ENCODE data around the gene KL.

The KL gene

DNA sequence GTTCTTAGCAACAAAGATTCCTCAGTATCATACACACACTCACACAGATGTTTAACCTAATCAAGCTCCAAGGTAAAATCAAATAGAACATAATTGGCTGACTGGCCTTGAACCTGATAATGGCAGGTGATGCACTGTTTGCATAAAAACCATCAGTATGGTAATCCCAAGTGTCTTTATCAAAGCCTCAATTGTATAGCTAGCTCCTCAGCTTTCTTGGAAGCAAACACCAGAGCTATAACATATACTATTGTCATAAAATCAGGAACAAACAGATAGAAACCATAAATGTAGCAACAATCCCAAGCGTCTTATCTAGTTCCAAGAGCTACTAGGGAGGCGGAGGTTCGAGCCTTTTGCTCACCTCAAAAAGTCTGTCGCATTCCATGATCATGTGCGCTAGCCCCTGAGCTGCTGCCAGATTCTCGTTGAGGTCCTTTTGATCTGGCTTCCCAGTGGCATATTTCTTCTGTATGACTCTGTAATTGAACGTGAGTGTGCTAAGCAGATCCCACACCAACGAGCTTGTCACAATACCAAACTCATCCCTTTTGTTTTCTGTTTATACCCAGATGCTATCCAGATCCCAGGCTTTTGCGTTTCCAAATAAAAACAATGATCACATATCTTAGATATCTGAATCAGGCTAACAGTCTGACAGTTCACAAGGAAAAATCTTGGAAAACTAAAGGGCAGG, 95.3 kb downstream of the KL start:
- DNase-seq (ENCODE audit: low spot score), result no peak

DNA sequence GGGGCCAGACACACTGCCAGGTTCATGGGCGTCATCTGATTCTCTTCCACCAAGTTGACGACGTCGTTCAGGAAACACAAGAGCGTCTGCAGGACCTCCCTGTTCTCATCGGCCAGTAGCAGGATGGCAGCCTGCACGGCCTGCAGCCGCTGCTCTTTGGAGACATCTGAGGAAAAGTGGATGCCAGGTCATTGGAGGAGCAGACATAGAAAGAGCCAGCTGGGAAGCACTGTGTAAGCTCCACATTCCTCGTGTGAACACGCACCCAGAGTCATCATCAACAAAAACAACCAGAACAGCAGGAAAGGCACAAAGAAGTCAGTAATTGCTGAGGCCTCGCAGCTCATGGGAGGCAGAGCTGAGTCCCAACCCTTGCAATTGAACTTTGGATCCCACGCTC, 96.5 kb downstream of the KL start:
- DNase-seq (ENCODE audit: low spot score), result no peak

DNA sequence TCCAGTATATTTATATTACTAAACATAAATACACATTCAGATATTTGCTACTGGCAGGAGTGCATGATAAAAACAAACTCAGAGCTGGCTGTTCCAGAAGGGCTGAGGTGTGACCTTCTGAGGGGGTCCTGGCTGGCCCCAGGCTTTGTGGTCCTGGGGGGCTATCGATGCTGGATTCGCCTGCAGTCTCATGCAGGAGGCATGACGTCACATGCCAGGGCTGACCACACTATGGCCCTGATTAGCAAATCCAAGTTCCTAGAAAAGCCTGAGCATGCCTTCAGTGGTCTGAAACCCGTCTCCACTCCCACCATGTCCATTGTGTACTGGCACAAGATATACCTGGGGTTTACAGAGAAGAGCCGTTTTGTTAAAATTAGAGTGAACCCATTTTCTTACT, 97.9 kb downstream of the KL start:
- no peak for DNase-seq (ENCODE audit: low spot score)

DNA sequence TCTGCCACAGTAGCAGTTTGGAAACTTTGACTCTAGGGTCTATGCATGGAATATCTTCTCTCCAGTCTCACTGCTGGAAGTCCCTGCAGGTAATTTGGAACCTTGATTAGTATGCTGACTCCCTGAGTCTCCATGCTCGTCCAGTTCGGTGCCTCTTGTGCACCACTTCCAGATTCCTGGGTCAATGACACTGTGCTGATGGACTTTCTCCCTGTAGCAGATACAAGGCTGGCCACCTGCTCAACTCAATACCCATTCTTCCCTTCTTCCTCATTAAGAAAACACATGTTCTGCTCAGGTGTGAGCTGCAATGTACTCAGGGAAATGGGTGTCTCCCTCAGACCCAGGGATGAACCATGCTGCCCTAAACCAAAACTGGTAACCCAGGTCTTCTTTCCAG, 99.1 kb downstream of the KL start:
- no peak for DNase-seq (ENCODE audit: low spot score)
